Measurements from ENCODE around the gene ANKRD63.

DNA sequence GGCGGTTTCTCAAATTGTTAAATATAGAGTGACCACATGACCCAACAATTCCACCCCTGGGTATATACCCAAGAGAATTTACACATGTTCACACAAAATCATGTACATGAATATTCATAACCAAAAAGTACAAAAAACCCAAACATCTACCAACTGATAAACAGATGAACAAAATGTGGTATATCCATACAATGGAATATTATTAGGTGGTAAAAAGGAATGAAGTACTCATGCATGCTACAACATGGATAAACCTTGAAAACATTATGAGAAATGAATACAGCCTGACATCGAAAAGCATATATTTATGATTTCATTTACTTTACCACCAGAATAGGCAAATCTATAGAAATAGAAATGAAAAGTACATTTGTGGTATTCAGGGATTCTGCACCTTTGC, 17.5 kb upstream of the ANKRD63 start:
- TF ChIP-seq CTCF (IDR thresholded peaks at IDR 0.05 in 8 of 11, conservative IDR thresholded peaks at IDR 0.05 in 3 of 11), result no peak
- TF ChIP-seq POLR2A (IDR thresholded peaks at IDR 0.05), result no peak
- no peak for TF ChIP-seq POLR2AphosphoS5 (IDR thresholded peaks at IDR 0.05)
